ENCODE measurements around the gene DEDD2. TPM values are rescaled to one million over a fixed set of nuclear protein-coding genes. Genes with fewer than 3 reads are reported as not detected.

The DEDD2 gene
- total and polyA plus RNA-seq, 10 of the 15 experiments (the other 5 are each of a cell fraction or from before 2014, with no cell fraction given): 2.5 to 24.7 (median 17.6) TPM

DNA sequence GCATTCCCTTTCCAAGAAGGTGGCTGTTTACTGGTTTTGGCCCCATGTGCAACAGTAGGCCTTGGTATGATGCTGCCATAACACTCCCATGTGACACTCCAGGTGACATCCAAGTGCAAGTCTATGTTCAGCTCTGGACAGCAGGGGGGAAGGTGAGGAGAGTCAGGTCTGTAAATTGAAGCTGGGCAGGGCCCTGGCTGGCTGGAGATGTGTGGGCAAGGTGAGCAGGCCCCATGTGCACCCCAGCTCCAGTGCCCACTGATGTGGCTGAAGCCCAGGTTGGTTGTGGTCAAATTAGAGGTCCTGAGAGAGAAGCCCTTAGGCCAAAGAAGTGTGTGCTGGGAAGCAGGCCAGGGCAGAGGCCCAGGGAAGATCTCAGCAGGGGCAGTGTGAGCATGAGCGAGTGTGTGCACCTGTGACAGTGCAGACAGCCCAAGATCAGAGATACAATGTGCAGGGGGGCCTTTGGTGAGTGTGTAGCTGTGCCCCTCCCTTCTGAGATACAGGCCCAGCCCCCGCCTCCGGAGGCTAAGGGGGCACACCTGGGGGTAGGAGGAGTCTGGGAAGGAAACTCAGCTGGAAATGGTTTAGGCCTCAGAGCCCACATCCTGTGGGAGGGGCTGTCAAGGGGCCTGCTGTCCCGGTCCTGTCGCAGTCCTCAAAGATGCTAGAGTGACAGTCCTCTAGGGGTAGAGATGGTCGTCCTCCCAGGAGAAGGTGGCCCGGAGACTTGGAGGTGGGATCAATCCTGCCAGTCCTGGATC, 18.6 kb downstream of the DEDD2 start (continued):
- TF ChIP-seq EGR1 (IDR thresholded peaks at IDR 0.05; ENCODE audit: borderline replicate concordance in 1 of 2, low read depth in 2 of 2, low read length in 2 of 2) (peak in 1 of 2 experiments; percentile 7; a peak in 1 of 3 replicates), POLR2A (IDR thresholded peaks at IDR 0.05; ENCODE audit: low read depth, low read length) (peak; percentile 79; the same call in 1 of the 2 replicates), POLR2AphosphoS5 (IDR thresholded peaks at IDR 0.05; ENCODE audit: low read length) (peak; percentile 21; the same call in 1 of the 2 replicates), SUZ12 (IDR thresholded peaks at IDR 0.05; ENCODE audit: unreplicated experiment) (no peak), RELB (IDR thresholded peaks at IDR 0.05; ENCODE audit: low read depth) (0 out of 2 replicates have a peak, but pooled peaks have one; percentile 15), RELA (IDR thresholded peaks at IDR 0.05; ENCODE audit: borderline replicate concordance, partially characterized antibody) (no peak), CBX5 (IDR thresholded peaks at IDR 0.05; ENCODE audit: low read depth) (no peak), HCFC1 (IDR thresholded peaks at IDR 0.05; ENCODE audit: low read length) (peak; percentile 20; the same call in 1 of the 2 replicates), CREM (IDR thresholded peaks at IDR 0.05; ENCODE audit: low read depth) (no peak), BHLHE40 (IDR thresholded peaks at IDR 0.05; ENCODE audit: borderline replicate concordance in 1 of 2, low read depth in 2 of 2, low read length in 1 of 2) (peak in 1 of 2 experiments; percentile 5; a peak in 1 of 4 replicates), IKZF2 (IDR thresholded peaks at IDR 0.05) (no peak), SP1 (IDR thresholded peaks at IDR 0.05; ENCODE audit: low read depth, low read length) (peak; percentile 20), ZNF217 (IDR thresholded peaks at IDR 0.05) (no peak), SUPT20H (IDR thresholded peaks at IDR 0.05; ENCODE audit: borderline replicate concordance, control insufficient read depth, low read depth, low read length) (no peak), GABPA (IDR thresholded peaks at IDR 0.05; ENCODE audit: low read depth) (no peak), CREB1 (IDR thresholded peaks at IDR 0.05; ENCODE audit: low read depth) (0 out of 2 replicates have a peak, but pooled peaks have one; percentile 17), NFIC (IDR thresholded peaks at IDR 0.05; ENCODE audit: low read depth, low read length) (no peak), TCF7 (IDR thresholded peaks at IDR 0.05; ENCODE audit: borderline replicate concordance) (no peak), TCF3 (IDR thresholded peaks at IDR 0.05; ENCODE audit: borderline replicate concordance, insufficient read depth, low read depth, low read length) (peak; percentile 35; the same call in 1 of the 2 replicates), TARDBP (IDR thresholded peaks at IDR 0.05; ENCODE audit: borderline replicate concordance) (peak; percentile 46; the same call in 1 of the 2 replicates), PKNOX1 (IDR thresholded peaks at IDR 0.05) (peak; percentile 90)
- TF ChIP-seq, protein P1, sequence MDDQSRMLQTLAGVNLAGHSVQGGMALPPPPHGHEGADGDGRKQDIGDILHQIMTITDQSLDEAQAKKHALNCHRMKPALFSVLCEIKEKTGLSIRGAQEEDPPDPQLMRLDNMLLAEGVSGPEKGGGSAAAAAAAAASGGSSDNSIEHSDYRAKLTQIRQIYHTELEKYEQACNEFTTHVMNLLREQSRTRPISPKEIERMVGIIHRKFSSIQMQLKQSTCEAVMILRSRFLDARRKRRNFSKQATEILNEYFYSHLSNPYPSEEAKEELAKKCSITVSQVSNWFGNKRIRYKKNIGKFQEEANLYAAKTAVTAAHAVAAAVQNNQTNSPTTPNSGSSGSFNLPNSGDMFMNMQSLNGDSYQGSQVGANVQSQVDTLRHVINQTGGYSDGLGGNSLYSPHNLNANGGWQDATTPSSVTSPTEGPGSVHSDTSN (IDR thresholded peaks at IDR 0.05; ENCODE audit: insufficient replicate concordance, low read depth, low read length): peak; percentile 76

All from GM12878 (cell line).